Activated CD4-positive, alpha-beta T cell treated with anti-CD3 and anti-CD28 coated beads, Interleukin-2, amount 50 U/mL, for 48 hours (primary cell): ENCODE results near the gene ANGPTL3.

Experiments
- DNase-seq, 2 experiments: peaks; one replicate each; pipeline ENCODE4 v3.0.0-alpha.2; 2020

The ANGPTL3 gene

DNA sequence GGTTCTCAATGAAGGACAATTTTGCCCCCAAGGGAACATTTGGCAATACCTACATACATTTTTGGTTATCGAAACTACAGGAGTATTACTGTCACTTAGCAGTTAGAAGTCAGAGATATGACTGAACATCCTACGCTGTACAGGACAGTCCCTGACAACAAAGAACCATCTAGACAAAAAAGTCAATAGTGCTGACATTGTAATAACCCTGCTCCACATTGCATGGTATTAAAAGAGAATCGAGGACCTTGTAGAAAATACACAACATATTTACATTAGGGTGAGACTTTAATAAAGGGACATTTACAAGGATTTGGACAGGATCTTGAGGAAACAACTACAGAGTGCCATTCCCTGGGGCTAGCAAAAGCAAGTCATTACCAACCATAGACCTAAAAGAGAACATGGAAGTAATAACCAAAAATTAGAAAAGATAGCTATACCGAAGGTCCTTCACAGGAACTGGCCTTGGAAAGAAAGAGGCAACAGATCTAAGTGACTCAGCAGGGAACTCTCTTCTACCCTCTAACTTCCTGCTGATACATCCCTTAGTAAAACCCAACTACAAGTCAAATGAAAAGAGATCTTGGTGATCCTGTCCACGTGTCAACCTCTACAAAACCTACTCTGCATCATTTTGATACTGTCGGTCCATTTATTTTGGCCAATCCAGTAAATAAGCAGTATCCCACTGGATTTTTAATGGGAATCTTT lies 40.2 kb downstream of the ANGPTL3 start:
- DNase-seq = no peak

DNA sequence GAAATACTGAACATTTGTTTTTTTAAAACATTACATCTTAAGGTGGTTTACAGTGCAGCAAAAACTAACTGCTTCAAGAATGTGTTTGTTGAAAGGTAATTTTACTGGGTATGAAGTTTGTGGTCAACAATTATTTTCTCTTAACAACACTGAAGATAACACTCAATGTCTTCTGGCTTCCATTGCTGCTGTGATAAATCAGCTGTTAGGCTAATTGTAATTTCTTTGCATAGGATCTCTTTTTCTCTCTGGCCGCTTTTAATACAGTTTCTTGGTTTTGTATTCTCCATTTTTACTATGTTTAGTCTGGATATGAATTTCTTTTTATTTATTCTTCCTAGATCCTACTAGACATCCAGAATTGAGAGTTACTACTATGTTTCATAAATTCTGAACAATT lies 46.0 kb downstream of the ANGPTL3 start:
- DNase-seq = no peak

DNA sequence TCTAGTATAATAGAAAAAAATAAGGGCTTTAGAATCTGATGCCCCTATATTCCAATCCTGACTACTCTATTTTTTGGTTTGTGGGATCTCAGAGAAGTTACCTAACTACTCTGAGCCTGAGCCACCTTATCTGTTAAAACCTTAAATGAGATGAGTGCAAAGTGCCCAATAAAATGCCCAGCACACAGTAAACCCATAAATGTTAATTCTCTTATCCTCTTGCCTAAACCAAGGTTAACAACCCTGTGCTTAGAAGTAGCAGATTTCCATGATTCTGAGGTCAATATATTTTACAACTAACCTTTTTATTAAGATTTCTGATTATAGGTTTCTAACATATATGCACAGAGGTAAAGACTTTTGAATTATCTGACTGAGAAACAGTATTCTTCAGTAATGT lies 55.1 kb downstream of the ANGPTL3 start:
- DNase-seq = no peak

DNA sequence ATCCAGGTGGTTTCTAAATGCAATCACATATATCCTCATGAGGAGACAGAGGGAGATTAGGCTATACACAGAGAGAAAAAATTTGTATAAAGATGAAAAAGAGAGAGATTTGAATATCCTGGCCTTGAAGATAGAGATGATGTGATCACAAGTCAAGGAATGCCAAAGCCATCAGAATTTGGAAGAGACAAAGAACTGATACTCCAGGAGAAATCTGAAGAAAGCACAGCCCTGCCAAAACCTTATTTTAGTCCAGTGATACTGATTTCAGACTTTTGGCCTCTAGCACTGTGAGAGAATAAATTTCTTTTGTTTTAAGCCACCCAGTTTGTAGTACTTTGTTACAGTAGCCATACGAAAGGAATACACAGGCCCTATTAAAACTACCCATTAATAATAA lies 57.4 kb downstream of the ANGPTL3 start:
- no peak for DNase-seq
